Embryonic facial prominence (tissue), 1 donor: ENCODE data around the gene VEZT.
"Not testable (repeated sequence)": the region's sequence is repeated elsewhere in the genome, so short reads cannot be mapped to it uniquely, and the experiment has no call there.

ENCODE experiments used
- DNase-seq: peaks from one replicate; pipeline ENCODE4 v3.0.0-alpha.2; 2016; ENCODE audit errors: extremely low spot score

VEZT gene

GRCh38 chr12:95224202-95225170 is 6.9 kb downstream of the VEZT start:
- no peak for DNase-seq

DNA sequence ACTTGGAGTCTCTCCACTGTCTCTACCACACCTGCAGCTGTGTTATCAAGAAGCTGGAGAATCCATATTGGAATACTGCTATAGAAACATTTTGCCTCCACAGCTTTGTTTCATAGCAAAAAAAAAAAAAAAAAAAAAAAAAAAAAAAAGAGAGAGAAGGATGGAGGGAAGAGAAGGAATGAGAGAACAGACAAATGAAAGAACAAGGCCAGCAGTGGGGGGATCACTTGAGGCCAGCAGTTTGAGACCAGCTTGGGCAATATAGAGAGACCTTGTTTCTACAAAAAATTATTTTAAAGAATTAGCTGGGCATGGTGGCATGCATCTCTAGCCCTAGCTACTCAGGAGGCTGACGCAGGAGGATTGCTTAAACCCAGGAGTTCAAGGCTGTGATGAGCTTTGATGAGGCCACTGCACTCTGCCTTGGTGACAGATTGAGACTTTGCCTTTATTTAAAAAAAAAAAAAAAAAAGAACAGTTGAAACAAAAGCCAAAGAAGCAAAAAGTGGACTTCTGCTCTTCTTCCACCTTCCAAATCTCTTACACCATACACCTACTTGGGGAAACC is 8.1 kb downstream of the VEZT start:
- DNase-seq, result no peak

DNA sequence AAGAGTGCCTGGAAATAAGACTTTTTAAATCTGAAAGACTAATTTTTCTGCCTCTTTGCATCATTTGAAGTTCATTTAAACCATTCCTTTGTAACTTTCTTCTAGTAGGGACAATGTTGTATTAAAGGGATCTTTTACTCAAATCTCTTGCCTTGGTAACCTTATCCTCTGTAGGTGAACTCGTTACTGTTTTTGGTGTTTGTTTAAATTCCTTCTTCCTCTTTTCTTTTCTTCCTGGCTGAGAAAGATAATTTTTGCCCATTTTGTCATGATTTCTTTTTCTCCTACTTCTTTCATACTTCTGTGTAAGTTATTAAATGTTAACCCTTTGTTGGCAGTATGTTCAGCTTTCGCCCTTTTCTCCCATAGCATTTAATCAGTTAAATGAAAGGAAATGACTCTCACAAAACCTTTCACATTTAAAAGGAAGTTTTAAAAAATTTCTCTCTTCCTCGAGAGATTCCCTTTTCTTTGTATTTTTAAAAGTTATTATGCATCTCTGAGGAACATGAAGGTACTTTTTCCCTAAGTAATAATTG is 10.3 kb downstream of the VEZT start:
- no peak for DNase-seq

- no peak for DNase-seq
Measured at GRCh38 chr12:95228617-95229016, 11.0 kb downstream of the VEZT start.

GRCh38 chr12:95229636-95230035 is 12.0 kb downstream of the VEZT start:
- no peak for DNase-seq

DNA sequence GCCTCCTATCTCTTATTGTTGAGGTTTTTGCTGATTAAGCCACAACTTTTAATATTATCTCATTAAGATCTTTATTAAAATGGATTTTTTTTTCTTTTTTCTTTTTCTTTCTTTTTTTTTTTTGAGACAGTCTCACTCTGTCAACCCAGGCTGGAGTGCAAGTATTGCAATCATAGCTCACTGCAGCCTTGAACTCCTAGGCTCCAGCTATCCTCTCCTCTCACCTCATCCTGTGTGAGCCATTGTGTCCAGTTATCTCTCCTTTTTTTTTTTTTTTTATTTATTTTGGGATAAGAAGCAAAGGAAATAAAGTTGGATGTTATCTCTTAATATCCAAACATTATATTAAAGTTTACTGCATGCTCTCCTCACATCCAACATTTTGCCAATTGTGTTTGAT is 12.7 kb downstream of the VEZT start:
- DNase-seq, result no peak

DNA sequence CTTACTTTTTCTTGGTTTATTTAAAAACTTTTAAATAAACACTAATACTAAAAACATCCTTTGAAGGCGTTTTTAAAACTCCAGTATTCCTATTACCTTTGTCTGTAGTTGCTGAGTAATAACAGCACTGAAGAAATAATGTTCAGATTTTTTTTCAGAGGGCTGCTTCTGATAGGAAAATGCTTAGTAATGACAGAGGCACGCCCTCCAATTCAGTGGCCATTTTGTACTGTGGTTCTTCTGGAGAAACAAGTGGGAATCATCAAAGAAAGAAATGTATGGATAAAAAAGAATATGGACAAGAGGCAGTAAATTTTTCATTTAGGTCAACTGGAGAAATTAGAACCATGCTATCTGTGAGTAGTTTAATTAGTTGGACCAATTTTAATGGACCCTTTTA is 13.6 kb downstream of the VEZT start:
- DNase-seq, result no peak

- not testable (repeated sequence) for DNase-seq
Measured at GRCh38 chr12:95234187-95234586, 16.6 kb downstream of the VEZT start.

DNA sequence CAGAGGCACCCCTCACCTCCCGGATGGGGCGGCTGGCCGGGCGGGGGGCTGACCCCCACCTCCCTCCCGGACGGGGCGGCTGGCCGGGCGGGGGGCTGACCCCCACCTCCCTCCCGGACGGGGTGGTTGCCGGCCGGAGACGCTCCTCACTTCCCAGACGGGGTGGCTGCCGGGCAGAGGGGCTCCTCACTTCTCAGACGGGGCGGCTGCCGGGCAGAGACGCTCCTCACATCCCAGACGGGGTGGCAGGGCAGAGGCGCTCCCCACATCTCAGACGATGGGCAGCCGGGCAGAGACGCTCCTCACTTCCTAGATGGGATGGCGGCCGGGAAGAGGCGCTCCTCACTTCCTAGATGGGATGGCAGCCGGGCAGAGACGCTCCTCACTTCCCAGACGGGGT is 18.0 kb downstream of the VEZT start:
- DNase-seq, result not testable (repeated sequence)

DNA sequence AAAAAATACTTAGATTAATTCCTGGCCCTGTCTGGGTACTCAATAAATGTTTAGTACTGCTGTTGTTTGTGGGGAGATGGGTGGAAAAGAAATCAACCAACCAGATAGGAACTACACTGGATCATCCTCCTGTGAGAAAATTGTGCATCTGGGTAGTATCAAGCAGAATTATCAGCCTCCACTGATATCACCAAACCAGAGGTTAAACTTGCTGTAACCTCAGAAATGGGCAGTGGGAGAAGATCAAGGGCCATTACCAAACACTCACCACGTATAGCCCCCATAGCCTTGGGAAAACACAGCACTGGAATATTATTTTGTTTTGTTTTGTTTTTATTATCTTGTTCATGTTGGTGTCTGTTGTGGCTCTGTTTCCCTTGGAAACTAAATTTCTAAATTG is 19.7 kb downstream of the VEZT start:
- no peak for DNase-seq

GRCh38 chr12:95238150-95238549 is 20.5 kb downstream of the VEZT start:
- no peak for DNase-seq

DNA sequence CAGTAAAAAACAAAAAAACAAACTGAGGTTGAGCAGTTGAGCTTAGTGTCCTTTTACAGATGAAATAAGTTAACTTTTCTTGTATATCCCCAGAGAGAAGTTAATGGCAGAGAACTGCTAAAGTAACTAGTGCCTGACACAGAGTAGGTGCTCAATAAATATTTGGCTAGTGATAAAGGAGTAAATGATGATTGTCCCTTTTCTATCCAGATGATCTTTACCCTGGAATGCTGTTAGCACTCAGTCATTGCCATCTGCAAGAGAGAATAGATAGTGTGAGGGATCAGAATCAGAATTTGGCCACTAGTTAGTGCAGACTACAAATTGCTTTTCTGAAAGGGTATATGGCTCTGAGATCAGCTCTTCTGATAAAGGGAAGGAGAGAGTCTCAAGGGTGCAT is 21.6 kb downstream of the VEZT start:
- no peak for DNase-seq

DNA sequence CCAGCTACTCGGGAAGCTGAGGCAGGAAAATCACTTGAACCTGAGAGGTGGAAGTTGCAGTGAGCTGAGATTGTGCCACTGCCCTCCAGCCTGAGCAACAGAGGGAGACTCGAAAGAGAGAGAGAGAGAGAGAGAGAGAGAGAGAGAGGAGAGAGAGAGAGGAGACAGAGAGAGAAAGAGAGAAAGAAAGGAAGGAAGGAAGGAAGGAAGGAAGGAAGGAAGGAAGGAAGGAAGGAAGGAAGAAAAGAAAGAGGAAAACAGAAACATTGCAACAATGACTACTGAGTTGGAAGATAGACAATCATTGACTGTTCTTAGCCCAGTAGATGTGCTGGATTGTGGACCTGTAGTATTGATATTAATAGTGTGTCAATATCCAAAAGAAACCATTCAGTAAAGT is 22.2 kb downstream of the VEZT start:
- DNase-seq, result not testable (repeated sequence)

DNA sequence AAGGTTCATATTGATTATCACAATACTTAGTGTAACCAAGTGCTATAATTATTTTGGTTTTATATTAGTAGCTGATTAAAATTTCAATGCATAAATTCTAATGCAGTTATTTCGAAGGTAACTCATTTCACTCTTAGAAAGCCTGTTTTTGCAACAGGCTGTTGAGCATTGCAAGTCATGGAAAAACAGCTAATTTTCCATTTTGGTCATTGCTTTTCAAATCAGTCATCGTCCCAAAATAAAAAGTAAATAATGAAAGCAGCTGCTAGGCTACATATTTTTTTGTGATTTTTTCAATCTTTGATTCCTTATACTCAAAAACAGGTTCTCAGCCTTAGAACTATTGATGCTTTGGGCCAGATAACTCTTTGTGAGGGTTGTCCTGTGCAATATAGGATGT is 22.9 kb downstream of the VEZT start:
- DNase-seq, result no peak

- DNase-seq, result not testable (repeated sequence)
Measured at GRCh38 chr12:95241138-95241537, 23.5 kb downstream of the VEZT start.

DNA sequence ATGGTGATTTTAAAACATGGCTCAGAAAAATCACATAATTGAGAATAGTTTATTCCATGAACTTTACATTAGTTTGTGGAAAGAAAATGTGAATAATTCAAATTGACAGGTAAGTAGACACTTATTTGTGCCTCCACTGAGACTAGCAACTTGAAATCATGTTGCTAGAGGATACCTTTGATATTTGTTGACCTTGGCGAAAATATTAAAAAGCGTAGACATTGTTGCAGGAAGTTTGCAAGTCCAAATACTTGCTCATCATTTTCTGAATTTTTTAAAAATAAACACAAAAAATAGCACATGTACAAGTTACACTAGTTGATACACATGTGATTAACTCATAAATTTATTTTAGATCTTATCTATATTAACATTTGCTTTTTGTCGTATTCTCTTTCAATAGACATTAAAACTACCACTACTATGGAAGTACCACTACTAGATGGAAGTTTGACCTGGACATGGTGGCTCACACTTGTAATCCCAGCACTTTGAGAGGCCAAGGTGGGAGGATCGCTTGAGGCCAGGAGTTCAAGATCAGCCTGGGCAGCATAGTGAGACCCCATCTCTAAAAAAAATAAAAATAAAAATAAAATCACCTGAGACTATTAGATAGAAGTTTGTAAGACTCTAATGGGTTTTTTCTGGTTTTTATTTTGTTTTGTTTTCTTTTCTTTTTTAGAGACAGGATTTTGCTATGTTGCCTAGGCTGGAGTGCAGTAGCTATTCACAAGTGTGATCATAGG is 24.3 kb downstream of the VEZT start:
- DNase-seq, result no peak

DNA sequence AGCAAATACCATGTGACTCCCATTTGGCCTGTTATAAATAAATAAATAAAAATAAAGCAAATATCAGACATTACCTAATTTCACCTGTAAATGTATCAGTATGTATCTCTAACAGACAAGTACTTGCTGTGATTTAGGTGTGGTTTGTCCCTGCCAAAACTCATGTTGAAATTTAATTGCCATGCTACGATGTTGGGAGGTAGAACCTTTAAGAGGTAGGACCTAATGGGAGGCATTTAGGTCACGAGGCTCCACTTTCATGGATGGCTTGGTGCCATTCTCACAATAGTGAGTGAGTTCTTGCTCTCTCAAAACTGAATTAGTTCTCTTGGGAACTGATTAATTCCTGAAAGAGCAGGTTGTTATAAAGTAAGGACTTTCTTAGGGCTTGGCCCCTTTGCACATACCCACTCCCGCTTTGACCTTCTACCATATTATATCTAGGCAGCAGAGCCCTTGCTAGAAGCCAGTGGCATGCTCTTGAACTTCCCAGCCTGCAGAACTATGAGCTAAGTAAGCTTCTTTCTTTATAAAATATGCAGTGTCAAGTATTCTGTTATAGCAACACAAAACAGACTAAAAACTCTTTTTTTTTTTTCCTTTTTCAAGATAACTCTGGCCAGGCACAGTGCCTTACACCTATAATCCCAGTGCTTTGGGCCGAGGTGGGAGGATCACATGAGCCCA is 26.0 kb downstream of the VEZT start:
- DNase-seq, result no peak

- DNase-seq, result no peak
Measured at GRCh38 chr12:95244350-95244749, 26.7 kb downstream of the VEZT start.

DNA sequence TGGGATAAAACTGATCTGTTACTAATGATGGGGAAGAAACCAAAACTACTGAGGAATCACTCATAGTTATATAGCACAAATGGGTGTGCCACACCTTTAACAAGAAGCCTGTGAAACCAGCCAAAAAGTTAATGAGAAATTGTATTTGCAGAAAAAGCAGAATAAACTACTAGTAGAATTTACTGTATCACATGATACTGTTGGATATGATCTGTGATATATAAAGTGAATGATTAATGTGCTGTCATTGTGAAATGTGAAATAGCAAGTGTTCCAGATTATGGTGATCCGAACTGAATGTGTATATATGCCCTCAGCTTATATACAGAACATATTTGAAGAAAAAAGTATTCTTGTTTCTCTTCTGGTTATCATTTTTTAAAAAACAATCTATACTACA is 30.5 kb downstream of the VEZT start:
- no peak for DNase-seq

GRCh38 chr12:95248604-95249360 is 31.2 kb downstream of the VEZT start:
- no peak for DNase-seq

DNA sequence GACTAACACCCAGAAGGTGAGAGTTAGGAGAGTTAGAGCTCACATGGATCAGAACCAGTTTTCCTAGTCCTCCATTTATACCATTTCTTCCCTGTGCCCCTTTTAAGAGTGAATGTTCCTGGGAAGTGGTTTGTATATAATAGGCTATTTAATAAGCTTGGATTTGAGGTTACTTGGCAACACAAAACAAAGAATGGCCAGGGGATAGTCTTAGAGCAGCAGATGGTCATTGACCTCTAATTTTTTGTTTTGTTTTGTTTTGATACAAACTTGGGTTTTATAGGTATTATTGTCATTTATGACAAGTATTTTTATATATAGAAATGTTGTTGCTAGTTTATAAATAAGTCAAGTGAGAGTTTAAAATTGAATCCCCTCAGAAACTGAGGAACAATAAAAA is 35.8 kb downstream of the VEZT start:
- no peak for DNase-seq
